ENCODE results near the gene ESRRG. TPM values are rescaled to one million over a fixed set of nuclear protein-coding genes. Genes with fewer than 3 reads are reported as not detected.

ESRRG gene
- total and polyA plus RNA-seq, 2 of the 8 experiments (the other 6 are each of a cell fraction or from before 2014, with no cell fraction given) = 0.59 to 1.4 TPM

DNA sequence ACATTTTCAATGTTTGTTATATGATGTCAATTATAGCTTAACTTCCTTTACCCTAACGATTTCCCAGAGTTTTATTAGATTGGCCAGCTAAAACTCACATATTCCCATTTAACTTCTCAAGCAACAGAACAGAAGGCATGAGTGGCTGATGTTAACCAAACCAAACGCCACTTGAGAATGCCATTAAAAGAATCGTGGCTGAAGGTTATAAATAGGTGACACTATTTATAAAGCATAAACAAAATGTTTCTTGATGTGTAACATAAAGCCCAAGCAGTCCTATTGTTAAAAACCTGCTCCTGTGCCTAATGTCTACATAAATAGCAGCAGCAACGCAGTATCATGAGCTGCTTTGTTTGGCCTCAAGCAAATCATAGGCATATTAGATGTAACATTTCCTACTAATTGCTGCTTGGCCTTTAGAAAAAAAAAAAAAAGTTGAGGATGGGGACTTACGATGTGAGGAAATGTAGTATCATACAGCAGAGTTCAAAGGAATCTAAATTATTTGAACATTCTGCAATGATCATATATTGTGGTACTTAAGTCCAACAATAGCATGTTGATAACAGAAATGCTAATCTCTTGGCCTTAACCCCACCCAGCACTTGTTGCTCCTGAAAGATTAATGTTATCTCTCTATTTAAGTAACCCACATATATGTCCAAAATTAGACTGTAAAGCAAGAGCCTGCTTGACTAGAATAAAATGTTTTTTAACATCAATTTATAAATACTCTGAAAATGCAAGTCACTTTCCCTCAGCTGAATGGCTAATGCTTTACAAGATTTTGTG, 106.0 kb downstream of the ESRRG start (continued):
- TF ChIP-seq ATF2 (IDR thresholded peaks at IDR 0.05; ENCODE audit: low read length) (no peak), CHD2 (IDR thresholded peaks at IDR 0.05; ENCODE audit: low read length) (no peak), ASH2L (IDR thresholded peaks at IDR 0.05; ENCODE audit: low read length) (no peak), TCF12 (IDR thresholded peaks at IDR 0.05; ENCODE audit: low read depth, low read length) (no peak)
- TF ChIP-seq, protein P1, sequence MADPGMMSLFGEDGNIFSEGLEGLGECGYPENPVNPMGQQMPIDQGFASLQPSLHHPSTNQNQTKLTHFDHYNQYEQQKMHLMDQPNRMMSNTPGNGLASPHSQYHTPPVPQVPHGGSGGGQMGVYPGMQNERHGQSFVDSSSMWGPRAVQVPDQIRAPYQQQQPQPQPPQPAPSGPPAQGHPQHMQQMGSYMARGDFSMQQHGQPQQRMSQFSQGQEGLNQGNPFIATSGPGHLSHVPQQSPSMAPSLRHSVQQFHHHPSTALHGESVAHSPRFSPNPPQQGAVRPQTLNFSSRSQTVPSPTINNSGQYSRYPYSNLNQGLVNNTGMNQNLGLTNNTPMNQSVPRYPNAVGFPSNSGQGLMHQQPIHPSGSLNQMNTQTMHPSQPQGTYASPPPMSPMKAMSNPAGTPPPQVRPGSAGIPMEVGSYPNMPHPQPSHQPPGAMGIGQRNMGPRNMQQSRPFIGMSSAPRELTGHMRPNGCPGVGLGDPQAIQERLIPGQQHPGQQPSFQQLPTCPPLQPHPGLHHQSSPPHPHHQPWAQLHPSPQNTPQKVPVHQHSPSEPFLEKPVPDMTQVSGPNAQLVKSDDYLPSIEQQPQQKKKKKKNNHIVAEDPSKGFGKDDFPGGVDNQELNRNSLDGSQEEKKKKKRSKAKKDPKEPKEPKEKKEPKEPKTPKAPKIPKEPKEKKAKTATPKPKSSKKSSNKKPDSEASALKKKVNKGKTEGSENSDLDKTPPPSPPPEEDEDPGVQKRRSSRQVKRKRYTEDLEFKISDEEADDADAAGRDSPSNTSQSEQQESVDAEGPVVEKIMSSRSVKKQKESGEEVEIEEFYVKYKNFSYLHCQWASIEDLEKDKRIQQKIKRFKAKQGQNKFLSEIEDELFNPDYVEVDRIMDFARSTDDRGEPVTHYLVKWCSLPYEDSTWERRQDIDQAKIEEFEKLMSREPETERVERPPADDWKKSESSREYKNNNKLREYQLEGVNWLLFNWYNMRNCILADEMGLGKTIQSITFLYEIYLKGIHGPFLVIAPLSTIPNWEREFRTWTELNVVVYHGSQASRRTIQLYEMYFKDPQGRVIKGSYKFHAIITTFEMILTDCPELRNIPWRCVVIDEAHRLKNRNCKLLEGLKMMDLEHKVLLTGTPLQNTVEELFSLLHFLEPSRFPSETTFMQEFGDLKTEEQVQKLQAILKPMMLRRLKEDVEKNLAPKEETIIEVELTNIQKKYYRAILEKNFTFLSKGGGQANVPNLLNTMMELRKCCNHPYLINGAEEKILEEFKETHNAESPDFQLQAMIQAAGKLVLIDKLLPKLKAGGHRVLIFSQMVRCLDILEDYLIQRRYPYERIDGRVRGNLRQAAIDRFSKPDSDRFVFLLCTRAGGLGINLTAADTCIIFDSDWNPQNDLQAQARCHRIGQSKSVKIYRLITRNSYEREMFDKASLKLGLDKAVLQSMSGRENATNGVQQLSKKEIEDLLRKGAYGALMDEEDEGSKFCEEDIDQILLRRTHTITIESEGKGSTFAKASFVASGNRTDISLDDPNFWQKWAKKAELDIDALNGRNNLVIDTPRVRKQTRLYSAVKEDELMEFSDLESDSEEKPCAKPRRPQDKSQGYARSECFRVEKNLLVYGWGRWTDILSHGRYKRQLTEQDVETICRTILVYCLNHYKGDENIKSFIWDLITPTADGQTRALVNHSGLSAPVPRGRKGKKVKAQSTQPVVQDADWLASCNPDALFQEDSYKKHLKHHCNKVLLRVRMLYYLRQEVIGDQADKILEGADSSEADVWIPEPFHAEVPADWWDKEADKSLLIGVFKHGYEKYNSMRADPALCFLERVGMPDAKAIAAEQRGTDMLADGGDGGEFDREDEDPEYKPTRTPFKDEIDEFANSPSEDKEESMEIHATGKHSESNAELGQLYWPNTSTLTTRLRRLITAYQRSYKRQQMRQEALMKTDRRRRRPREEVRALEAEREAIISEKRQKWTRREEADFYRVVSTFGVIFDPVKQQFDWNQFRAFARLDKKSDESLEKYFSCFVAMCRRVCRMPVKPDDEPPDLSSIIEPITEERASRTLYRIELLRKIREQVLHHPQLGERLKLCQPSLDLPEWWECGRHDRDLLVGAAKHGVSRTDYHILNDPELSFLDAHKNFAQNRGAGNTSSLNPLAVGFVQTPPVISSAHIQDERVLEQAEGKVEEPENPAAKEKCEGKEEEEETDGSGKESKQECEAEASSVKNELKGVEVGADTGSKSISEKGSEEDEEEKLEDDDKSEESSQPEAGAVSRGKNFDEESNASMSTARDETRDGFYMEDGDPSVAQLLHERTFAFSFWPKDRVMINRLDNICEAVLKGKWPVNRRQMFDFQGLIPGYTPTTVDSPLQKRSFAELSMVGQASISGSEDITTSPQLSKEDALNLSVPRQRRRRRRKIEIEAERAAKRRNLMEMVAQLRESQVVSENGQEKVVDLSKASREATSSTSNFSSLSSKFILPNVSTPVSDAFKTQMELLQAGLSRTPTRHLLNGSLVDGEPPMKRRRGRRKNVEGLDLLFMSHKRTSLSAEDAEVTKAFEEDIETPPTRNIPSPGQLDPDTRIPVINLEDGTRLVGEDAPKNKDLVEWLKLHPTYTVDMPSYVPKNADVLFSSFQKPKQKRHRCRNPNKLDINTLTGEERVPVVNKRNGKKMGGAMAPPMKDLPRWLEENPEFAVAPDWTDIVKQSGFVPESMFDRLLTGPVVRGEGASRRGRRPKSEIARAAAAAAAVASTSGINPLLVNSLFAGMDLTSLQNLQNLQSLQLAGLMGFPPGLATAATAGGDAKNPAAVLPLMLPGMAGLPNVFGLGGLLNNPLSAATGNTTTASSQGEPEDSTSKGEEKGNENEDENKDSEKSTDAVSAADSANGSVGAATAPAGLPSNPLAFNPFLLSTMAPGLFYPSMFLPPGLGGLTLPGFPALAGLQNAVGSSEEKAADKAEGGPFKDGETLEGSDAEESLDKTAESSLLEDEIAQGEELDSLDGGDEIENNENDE (IDR thresholded peaks at IDR 0.05; ENCODE audit: insufficient replicate concordance, low read length) = no peak

All from H1 (cell line).